GM21390 (cell line): ENCODE data around the gene UTF1.

Experiments
- ATAC-seq: cut with Tn5 transposase; IDR thresholded peaks from one replicate; pipeline ENCODE4 v1.9.1; 2021; ENCODE audit not compliant: unreplicated experiment

UTF1 gene

DNA sequence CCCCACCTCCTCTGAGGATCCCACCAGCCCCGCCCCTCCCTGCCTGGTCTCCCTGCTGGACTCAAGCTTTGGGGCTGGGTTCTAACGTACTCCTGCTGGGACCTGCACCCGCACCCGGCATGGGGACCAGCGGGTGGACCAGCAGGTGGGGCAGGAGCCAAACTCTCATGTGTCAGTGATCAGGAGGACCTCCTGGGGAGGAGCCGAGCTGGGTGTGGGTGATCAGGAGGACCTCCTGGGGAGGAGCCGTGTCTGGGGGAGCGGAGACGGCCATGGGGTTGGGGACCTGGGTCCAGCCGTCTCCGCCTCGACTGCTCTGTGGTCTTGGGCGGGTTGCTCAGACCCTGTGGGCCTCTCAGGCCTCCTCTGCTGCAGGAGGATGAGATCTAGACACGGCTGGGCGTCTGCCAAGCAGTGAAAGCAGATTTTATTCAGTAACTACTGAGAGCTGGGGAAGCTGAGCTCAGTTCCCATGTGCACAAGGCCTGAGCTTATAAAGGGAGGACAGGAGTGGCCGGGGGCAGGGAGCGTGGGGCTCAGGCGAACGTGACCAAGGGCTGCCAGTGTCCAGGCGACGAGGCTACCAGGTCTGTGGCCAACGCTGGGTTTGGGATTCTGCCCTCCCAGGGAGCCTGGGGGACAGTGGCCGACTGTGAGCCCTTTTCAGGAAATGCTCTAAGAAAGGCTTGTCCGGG lies 33.6 kb upstream of the UTF1 start:
- no peak for ATAC-seq

DNA sequence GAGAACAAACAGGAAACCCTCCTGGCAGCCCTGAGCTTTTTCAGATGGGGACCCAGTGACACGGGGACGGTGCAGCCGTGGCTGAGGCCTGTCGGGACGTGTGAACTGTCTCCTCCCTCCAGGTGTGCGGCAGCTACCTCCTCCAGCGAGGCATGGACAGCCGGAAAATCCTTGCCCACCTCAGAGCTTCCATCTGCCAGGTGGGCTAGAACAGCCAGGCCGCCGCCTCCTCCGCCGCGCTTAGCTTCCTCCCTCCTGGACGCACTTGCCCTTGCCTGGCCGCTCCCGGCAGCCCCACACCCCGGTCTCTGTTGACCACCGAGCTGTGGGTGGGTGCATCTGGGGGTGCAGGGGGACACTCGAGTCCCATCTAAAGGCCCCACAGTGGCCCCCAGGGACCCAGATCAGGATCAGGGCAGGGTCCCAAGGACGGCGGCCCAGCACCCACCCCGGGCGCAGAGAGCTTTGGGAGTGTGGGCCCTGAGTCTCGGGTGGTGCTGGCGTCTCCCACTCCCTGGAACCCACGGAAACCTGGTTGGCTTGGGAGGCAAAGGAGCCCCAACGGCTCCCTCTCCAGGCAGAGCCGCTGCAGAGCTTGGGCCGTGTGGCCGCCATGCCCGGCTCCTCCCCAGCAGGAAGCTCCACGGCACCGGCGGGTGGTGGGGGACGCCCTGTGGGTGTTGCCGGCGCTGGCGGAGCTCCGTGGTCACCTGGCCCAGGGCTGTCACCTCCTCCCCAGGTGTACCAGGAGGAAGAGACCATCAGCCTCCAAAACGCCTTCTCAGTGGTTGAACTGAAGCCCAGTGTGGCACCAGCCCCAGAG lies 32.9 kb upstream of the UTF1 start:
- ATAC-seq: no peak

DNA sequence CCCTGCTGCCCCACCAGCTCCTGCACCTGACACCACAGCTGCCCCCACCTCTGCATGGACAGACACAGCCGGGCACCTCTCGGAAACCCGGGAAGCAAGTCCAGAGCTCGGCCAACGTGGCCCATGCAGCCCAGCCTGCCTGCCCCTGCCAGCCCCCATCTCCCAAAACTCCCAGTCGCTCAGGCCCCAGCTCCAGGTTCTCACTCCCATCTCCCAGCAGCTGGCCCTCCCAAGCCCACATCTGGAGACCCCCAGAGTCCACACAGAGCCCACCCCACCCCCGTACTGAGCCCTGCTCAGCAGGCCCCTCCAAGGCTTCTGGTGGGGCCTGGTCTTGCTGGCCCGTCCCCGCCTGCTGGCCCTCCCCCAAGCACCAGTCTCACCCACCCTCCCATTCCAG lies 32.2 kb upstream of the UTF1 start:
- no peak for ATAC-seq

DNA sequence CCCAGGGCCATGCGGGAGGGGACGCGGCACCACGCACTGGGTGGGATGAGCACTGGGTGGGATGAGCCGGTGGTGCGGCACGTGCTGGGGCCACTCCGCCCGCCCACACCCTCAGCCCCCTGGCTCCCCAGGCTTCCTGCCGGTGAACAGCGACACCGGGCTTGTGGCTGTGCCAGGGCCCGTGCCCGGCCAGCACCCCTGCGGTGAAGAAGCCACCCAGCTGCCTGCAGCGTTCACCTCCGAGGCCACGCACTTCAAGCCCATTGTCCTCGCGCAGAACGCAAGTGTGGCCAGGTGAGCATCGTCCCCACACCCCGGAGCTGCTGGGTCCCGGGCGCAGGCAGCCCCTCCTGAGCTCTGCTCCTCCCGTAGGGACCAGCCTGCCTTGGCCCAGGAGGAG lies 31.8 kb upstream of the UTF1 start:
- no peak for ATAC-seq

DNA sequence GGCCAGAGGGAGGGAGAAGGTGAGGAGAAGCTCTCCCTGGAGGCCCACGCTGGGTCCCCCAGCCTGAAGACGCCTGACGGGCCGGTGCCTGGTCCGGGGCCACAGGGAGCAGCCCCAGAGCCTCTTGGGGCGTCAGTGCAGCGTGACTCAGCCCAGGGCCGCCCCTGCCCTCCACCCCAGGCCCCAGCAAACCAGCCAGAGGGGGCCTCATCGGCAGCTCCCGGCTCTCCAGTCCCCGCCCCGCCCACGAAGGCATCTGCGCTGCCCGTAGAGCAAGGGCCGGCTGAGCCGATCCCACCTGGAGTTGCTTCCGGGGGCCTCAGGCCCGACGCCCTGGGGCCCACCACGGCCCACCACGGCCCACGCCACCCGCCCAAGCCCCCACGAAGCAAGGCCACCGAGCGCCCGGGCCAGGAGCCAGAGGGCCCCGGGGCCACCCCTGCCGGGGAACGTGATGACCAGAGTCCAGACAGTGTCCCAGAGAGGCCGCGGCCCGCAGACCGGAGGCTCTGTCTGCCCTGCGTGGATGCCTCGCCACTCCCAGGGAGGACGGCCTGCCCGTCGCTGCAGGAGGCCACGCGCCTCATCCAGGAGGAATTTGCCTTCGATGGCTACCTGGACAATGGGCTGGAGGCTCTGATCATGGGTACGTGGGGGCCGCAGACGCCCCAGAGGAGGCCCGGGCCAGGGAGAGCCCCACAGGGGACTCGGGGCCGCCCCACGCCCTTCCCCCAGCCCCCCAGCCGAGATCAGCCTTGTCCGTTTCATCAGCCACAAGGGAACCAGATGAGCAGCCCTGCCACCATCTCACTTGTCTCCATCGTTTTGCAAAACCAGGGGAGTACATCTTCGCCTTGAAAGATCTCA lies 31.2 kb upstream of the UTF1 start:
- ATAC-seq: no peak

DNA sequence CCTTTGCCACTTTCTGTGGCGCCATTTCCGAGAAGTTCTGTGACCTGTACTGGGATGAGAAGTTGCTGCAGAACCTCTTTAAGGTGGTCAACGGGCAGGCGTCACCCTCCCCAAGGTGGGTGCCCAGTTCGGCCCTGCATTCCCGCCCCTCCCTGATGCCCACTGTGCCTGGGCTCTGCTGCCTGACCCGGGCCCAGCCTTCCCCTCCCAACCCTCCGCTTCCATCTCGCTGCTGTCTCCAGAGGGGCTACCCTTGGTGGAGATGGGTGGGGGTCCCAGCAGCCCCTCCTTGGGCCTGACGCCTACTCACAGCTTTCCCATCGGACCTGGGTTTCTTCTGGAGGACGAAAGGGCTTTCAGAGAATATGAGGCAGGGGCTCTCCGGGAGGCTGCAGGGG lies 30.5 kb upstream of the UTF1 start:
- no peak for ATAC-seq

DNA sequence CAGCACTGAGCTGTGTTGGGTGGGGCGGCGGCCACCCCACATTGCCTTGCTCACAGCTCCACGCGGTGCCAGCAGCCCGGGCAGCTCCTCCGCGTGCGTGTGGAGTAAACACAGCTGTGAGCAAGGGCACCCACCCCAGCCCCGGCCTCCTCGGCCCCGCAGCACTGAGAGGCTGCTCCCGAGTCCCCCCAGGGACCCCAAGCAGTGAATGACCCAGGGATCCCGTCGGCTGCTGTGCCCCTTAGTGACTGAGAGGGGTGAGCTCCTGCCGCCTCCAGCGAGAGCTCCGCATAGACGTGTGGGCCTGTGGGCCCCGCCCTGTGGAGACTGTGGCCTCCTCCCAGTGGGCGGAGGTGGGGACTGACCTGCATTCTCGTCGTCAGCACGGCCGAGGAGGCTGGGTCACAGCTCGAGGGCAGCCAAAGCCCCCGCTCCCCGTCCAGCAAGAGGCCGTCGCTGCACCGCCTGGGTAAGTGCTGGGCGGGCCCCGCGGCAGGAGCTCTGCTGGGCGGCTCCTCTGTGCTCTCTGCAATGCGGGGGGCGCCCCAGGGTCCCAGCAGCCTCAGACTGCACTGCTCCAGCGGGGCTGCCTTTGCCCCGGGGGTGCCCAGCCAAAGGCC lies 29.9 kb upstream of the UTF1 start:
- no peak for ATAC-seq

DNA sequence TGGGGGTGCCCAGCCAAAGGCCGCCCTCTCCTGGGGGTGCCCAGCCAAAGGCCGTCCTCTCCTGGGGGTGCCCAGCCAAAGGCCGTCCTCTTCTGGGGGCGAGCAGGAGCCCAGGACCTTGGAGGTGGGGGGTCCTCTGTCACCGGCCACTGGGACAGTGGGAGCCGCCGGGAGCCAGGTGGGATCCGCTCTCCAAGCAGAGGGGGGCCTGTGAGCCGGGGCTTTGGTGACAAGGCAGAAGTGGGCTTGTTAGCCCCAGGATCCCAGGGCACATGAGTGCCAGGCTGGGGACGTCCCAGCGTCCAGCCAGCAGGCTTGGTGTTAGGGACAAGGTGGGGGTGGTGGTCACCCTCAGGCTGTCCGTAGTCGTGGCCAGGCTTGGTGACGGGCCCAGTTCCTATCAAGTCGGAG lies 29.4 kb upstream of the UTF1 start:
- ATAC-seq: no peak

DNA sequence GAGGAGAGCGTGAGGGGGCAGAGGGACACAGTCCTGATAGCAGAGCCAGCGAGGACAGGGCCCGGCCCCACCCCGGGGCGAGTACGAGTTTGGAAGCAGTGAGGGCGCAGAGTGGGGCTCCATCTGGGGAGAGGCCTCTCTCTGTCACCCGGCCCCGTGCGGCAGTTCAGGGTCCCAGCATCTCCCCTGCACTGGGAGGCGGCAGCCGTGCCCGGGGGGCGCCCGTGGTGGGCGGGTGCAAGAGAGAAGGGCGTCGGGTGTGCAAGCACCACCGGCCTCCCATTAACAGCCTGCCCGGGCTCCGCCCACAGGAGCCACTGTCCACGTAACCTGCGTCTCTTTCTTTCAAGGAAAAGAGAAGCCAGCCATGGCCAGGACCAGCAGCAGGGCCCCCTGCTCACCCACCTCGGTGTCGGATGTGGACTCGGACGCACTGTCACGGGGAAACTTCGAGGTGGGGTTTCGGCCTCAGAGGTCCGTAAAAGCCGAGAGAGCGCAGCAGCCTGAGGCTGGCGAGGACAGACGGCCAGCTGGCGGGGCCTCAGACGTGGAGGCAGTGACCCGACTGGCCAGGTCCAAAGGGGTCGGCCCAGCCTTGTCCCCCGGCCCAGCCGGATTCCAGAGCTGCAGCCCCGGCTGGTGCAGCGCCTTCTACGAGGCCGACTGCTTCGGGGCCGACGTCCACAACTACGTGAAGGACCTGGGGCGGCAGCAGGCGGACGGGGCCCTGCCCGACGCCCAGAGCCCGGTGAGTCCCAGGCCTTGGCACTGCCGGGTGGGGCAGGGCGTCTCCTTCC lies 28.7 kb upstream of the UTF1 start:
- ATAC-seq: no peak

DNA sequence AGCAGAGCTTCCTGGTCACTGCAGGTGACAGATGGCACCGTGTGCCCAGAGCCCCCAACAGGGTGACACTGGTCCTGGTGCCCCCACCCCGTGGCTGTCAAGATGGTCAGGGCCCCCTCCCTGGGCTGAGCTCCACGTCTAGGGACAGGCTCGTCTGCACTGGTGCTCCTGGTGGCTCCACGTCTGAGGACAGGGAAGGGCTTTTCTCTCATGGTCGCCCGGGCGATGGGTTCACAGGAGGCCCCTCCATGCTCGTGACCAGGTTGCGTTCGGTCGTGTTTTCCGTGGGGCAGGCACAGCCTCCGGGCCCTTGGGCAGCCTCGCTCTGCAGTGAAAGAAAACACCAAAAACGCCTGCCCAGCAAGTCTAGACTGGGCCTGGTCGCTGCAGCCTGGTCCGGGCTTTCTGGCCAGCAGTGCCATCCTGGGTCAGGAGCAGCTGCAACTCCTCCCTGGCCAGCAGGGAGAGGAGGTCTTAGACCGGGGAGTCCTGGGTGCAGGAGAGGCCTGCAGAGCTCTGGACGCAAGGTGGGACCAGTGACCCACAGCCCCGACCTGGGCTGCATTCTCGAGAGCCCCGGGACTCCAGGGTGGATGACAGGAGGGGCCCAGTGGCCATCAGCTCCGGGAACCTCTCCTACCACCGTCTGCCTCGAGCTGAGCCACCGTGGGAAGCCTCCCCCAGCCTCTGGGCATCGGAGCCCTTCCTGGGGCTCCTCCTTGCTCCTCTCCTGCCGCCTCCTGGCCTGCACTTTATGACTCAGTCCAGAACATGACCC lies 27.9 kb upstream of the UTF1 start:
- no peak for ATAC-seq

DNA sequence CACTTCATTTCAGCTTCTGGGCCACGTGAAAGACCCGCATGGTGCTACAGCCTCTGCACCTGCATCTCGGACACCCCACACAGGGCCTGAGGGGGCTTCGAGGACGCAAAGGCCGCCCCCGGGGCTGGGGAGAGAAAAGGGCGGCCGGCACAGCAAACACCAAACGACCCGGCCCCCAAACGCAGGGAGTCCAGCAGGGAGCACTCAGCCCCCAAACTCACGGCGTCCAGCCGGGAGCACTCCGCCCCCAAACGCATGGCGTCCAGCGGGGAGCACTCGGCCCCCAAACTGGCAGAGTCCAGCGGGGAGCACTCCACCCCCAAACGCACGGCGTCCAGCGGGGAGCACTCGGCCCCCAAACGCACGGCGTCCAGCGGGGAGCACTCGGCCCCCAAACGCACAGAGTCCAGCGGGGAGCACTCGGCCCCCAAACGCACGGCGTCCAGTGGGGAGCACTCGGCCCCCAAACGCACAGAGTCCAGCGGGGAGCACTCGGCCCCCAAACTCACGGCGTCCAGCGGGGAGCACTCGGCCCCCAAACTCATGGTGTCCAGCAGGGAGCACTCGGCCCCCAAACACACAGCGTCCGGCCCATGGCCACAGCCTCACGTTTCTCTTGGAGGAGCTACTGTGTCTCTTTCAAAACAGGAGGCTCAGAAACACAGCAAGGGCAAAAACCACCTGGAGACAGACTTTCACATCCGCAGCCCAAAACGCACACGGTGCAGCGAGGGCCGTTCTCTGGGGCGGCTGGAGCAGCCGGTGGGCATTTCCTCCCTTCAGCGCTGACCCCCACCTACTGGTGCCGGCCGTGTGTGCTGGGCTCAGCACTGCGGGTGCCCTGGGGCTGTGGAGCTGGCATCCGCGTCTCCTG lies 27.0 kb upstream of the UTF1 start:
- no peak for ATAC-seq

DNA sequence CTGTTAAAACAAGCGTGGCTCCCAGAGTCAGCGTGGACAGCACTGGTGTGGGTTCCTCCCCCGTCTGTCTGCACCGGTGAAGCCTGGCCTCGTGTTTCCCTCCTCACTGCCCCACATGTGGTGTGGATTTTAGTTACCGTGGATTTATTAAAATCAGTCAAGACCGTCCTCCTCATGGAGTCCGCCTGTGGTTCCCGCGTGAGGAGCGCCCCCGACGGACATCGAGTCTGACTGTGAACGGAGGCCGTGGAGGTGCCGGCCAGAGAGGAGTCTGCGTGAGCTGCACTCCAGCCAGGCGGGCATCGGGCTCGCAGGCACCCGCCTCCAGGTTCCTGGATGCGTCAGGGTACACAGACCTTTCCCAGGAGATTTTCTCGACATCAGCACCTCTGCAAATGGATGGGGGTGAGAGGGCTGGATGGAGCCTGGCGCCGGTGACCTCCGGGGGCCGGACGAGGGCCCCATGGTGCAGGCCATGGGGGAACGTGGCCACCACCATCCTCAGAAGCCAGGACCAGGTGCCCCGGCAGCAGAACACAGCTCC lies 26.3 kb upstream of the UTF1 start:
- no peak for ATAC-seq

DNA sequence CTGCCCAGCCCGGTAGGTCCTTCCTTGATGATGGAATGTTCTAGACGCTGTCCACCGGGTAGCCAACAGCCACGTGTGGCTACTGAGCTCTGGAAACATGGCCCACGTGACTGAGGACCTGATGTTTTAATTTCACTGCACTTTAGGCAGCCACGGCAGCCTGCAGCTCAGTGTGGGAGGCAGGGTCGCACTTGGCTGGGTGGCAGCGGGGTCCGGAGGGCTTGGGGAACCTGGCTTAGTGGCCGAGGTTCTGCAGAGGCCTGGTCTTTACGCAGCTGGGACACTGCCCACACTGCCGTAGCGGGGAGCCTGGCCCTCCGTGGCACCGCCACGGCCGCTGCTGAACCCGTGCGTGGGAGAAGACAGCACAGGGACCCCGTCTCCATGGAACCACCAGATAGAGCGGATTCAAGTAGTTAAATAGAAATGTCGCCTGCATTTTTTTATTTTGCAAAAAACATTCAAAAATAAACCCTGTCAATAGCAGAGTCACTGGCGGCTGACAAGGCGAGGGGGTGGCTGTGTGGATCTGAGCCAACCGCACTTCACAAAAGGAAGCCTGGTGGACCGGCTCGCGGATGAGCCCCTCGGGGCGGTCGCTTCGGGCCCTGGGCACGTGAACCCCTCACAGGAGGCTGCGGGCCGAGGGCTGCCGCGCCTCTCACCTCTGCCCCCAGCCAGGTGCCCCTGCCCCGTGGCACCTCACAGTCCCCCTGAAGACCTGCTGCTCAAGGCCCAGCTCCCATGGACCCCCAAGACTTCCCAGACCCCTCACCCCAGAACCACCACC lies 25.6 kb upstream of the UTF1 start:
- ATAC-seq: no peak

DNA sequence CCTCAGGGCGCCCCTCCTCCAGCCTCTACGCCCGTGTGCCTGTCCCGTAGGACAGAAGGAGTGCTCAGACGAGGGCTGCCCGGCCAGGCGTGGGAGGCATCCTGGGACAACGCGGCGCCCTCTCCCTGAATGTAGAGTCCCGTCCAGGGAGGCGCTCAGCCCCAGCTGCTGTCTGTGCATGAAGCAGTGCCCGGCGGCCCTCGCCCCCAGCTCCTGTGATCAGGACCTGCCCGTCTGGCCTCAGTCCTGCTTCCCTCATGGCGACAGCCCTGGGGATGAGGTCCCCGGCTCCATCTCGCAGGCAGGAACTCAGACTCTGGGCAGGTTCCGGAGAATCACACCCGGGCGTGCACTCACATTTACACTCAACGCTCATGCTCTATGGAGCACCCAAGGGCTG lies 24.9 kb upstream of the UTF1 start:
- ATAC-seq: no peak

DNA sequence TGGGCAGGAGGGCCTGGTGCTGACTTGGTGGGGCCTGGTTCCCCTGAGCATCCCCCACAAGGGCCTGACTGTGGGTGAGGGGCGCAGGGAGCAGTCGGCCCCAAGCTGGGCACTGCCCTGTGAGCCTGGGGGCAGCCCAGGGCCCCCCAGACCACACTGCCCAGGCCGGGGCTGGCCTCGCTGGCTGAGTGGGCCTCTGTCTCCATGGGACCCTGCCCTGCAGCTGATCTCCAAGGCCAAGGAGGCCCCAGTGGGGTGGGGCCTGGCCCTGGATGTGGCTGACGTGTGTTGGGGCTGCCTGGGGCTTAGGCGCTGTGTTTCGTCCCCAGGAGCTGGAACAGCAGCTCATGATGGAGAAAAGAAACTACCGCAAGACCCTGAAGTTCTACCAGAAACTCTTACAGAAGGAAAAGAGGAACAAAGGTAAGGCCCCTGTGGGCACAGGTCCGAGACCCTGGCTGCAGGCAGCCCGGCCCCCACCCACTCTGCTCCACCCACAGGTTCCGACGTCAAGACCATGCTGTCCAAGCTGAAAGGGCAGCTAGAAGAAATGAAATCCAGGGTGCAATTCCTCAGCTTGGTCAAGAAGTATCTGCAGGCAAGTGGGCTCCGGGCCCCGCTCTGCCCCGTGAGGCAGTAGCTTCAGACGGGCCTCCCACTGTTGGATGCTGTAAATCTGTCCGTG lies 23.5 kb upstream of the UTF1 start:
- ATAC-seq: no peak

DNA sequence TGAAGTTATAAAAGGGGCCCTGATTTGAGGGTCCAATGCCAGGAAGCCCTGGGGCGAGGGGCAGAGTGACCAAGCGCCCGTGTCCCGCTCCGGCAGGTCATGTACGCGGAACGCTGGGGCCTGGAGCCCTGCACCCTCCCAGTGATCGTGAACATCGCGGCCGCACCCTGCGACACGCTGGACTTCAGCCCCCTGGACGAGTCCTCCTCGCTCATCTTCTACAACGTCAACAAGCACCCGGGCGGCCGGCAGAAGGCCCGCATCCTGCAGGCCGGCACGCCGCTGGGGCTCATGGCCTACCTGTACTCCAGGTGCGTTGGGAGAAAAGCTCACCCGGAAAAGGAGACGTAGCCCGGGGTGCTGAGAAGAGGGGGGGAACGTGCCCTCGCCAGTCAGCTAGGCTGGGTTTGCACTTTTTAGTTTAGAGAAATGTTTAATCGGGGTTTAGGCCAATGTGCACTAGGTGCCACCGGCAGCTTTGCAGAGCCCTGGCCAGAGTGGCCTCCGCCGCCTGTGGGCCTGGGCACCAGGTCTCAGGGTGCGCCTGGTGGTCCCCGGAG lies 22.9 kb upstream of the UTF1 start:
- ATAC-seq: no peak

DNA sequence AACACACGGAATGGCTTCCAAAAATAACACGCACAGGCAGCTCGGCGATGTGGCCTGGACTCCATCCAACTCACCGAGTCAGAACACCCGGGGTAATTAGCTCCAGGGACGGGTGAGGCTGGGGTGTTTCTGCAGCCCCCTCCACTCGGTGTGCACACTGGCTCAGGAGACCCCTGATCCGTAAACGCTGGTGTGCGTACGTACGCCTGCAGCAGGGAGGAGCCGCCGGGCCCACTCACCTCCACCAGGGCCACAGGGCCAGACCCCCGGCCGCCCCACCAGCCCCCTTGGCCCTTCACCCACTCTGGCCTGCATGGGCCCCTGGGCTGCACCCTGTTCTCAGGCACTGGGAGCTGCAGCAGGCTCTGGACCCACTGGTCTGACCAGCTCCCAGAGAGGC lies 22.4 kb upstream of the UTF1 start:
- no peak for ATAC-seq
